ENCODE measurements around the gene ZNF862. TPM values are rescaled to one million over a fixed set of nuclear protein-coding genes. Genes with fewer than 3 reads are reported as not detected.
"Not testable (repeated sequence)": the region's sequence is repeated elsewhere in the genome, so short reads cannot be mapped to it uniquely, and the experiment has no call there.

Gene ZNF862
- total RNA-seq, 2 donors from 2014 or later: 31.4 to 39.0 TPM

GRCh38 chr7:149907776-149908376 is 69.7 kb downstream of the ZNF862 start:
- H3K27me3 Mint-ChIP-seq (ENCODE audit: low read depth); H3K4me1 Mint-ChIP-seq (ENCODE audit: low read depth); DNase-seq; H3K9me3 Mint-ChIP-seq; H3K4me3 Mint-ChIP-seq; H3K27ac Mint-ChIP-seq; H3K36me3 Mint-ChIP-seq (ENCODE audit: insufficient read depth in 2 of 2); ATAC-seq (replicated peaks in 1 of 2): not testable (repeated sequence)

- H3K9me3 Mint-ChIP-seq; DNase-seq; H3K4me1 Mint-ChIP-seq (ENCODE audit: low read depth); H3K27me3 Mint-ChIP-seq (ENCODE audit: low read depth); H3K4me3 Mint-ChIP-seq; H3K36me3 Mint-ChIP-seq (ENCODE audit: insufficient read depth in 2 of 2); H3K27ac Mint-ChIP-seq; ATAC-seq (replicated peaks in 1 of 2): not testable (repeated sequence)
Observed at GRCh38 chr7:149910219-149910618, 72.0 kb downstream of the ZNF862 start.

GRCh38 chr7:149912126-149912525 is 74.0 kb downstream of the ZNF862 start:
- ATAC-seq (replicated peaks in 1 of 2); H3K4me1 Mint-ChIP-seq (ENCODE audit: low read depth); H3K36me3 Mint-ChIP-seq (ENCODE audit: insufficient read depth in 2 of 2); DNase-seq; H3K27me3 Mint-ChIP-seq (ENCODE audit: low read depth); H3K27ac Mint-ChIP-seq; H3K9me3 Mint-ChIP-seq; H3K4me3 Mint-ChIP-seq: not testable (repeated sequence)

Other genes with a start within 250 kb of the ZNF862 start
- under 1 TPM; 0.37 to 0.53 TPM for gene ZNF467, start 64.8 kb upstream of the ZNF862 start, total RNA-seq
- 10 to 100 TPM; 43.4 to 44.5 TPM for gene ATP6V0E2, start 35.6 kb downstream of the ZNF862 start, total RNA-seq

All from activated T-cell treated with anti-CD3 and anti-CD28 coated beads, Interleukin-2, amount 50 U/mL, for 72 hours (primary cell).